Measurements from ENCODE around the gene PAXIP1.

GRCh38 chr7:154987571-154987970 is 15.4 kb downstream of the PAXIP1 start:
- TF ChIP-seq, protein P1, sequence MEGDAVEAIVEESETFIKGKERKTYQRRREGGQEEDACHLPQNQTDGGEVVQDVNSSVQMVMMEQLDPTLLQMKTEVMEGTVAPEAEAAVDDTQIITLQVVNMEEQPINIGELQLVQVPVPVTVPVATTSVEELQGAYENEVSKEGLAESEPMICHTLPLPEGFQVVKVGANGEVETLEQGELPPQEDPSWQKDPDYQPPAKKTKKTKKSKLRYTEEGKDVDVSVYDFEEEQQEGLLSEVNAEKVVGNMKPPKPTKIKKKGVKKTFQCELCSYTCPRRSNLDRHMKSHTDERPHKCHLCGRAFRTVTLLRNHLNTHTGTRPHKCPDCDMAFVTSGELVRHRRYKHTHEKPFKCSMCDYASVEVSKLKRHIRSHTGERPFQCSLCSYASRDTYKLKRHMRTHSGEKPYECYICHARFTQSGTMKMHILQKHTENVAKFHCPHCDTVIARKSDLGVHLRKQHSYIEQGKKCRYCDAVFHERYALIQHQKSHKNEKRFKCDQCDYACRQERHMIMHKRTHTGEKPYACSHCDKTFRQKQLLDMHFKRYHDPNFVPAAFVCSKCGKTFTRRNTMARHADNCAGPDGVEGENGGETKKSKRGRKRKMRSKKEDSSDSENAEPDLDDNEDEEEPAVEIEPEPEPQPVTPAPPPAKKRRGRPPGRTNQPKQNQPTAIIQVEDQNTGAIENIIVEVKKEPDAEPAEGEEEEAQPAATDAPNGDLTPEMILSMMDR (conservative IDR thresholded peaks at IDR 0.05; ENCODE audit: low read depth in 2 of 2): no peak
- TF ChIP-seq EZH2 (IDR thresholded peaks at IDR 0.05; ENCODE audit: low read depth, unreplicated experiment) (no peak), ZNF114 (CRISPR knock-in tag; IDR thresholded peaks at IDR 0.05) (no peak), POLR2AphosphoS5 (IDR thresholded peaks at IDR 0.05; ENCODE audit: low read depth) (no peak)
- TF ChIP-seq, protein P2, sequence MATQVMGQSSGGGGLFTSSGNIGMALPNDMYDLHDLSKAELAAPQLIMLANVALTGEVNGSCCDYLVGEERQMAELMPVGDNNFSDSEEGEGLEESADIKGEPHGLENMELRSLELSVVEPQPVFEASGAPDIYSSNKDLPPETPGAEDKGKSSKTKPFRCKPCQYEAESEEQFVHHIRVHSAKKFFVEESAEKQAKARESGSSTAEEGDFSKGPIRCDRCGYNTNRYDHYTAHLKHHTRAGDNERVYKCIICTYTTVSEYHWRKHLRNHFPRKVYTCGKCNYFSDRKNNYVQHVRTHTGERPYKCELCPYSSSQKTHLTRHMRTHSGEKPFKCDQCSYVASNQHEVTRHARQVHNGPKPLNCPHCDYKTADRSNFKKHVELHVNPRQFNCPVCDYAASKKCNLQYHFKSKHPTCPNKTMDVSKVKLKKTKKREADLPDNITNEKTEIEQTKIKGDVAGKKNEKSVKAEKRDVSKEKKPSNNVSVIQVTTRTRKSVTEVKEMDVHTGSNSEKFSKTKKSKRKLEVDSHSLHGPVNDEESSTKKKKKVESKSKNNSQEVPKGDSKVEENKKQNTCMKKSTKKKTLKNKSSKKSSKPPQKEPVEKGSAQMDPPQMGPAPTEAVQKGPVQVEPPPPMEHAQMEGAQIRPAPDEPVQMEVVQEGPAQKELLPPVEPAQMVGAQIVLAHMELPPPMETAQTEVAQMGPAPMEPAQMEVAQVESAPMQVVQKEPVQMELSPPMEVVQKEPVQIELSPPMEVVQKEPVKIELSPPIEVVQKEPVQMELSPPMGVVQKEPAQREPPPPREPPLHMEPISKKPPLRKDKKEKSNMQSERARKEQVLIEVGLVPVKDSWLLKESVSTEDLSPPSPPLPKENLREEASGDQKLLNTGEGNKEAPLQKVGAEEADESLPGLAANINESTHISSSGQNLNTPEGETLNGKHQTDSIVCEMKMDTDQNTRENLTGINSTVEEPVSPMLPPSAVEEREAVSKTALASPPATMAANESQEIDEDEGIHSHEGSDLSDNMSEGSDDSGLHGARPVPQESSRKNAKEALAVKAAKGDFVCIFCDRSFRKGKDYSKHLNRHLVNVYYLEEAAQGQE (IDR thresholded peaks at IDR 0.05; ENCODE audit: unreplicated experiment): no peak

Measured in GM23338 (cell line).